Measurements from ENCODE around the gene LMCD1.

The LMCD1 gene

DNA sequence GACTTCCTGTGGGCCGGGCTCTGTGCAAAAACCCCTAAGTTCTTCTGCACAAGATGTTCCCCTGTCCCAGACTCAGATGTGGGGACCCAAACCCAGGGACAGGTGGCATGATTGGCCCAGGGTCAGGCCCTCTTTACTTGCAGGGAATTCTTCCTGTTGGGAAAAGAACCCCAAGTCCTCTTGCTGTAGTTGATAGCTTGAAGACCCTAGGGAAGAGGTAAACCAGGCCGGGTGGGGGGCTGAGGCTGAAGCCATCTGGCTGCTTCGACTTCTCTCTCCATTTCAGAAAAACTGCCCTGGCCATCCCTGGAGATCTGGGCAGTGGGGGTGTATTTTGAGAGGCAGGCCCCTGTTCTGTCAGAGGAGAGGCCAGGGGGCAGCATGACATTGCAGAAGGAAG lies 119.5 kb downstream of the LMCD1 start:
- Histone ChIP-seq H3K36me3 (ENCODE audit: control insufficient read depth, low read depth, low read length) (no peaks in the 10 kb centered on the region), H3K4me3 (ENCODE audit: low read length) (no peak overlapping the region), H3K27ac (ENCODE audit: low read length) (no peak overlapping the region), H3K9me3 (ENCODE audit: control insufficient read depth, low read depth, low read length) (no peaks in the 10 kb centered on the region), H3K4me1 (ENCODE audit: control insufficient read depth, low read depth, low read length) (no peaks in the 10 kb centered on the region), H3K27me3 (ENCODE audit: control insufficient read depth, insufficient read depth, low read length) (no peaks in the 10 kb centered on the region), H3K9ac (ENCODE audit: low read length) (no peak overlapping the region)

DNA sequence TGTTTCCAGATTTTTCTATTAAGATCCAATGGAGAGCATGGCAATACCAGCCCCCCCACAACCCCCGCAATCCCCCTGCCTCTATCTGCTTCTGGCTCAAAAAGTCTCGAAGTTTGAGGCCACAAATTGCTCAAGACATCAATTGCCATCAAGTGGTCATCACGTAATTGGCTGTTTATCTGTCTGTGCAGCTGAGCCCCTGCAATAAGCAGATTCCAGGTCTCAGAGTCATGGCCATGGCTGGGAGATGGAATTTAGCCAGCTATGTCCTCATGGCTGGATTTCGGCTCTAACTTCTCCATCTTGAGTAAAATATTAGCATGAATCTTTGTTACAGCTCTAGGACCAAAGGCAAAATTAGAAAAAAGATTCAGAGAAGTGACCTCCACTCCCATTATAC lies 120.2 kb downstream of the LMCD1 start:
- no peak overlapping the region for H3K4me3 ChIP-seq (ENCODE audit: low read length)
- no peak overlapping the region for H3K27ac ChIP-seq (ENCODE audit: low read length)
- no peaks in the 10 kb centered on the region for H3K9me3 ChIP-seq (ENCODE audit: control insufficient read depth, low read depth, low read length)

DNA sequence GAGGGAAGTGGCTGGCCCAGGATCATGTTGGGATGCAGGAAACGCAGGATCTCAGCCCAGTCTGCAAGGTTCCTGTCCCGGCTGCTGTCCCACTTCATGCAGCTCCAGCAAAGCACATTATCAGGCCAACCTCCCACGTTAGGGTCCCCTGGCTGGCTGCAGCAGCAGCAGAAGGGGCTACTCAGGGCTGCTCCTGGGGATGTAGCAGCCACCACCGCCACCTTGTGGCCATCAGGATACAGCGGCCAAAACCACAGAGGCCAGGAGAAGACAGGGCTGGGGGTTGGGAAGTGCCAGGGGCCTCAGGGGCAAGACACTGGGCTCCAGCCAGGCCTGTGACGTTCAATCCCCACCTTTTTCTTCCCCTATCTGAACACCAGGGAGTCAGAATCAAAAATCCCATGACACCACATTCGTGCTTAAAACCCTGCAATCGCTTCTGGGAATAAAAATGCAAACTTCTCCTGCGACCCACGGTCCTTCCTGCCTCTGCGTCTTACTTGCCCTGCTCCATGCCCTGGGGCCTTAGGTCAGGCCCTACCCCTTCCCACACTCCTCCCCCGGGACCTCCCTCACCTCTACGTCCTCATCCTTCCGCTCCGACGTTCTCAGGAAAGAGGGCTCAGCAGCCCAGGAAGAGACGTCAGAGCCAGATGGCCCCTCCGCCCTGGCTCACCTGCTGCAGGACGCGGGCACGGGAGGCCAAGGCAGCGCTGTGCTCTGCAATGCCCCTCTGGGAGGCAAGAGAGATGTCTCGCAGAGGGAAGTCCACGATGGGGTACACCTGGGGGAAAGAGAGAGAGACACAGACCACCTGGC lies 121.5 kb downstream of the LMCD1 start:
- Histone ChIP-seq H3K4me1 (ENCODE audit: control insufficient read depth, low read depth, low read length) (no peaks in the 10 kb centered on the region), H3K27me3 (ENCODE audit: control insufficient read depth, insufficient read depth, low read length) (no peaks in the 10 kb centered on the region), H3K27ac (ENCODE audit: low read length) (no peak overlapping the region), H3K9ac (ENCODE audit: low read length) (no peak overlapping the region), H3K36me3 (ENCODE audit: control insufficient read depth, low read depth, low read length) (no peaks in the 10 kb centered on the region), H3K4me3 (ENCODE audit: low read length) (no peak overlapping the region), H3K9me3 (ENCODE audit: control insufficient read depth, low read depth, low read length) (no peaks in the 10 kb centered on the region)

More for the DNA sequence above, 120.2 kb downstream of the LMCD1 start:
- no peak overlapping the region for H3K9ac ChIP-seq (ENCODE audit: low read length)
- no peaks in the 10 kb centered on the region for H3K27me3 ChIP-seq (ENCODE audit: control insufficient read depth, insufficient read depth, low read length)
- no peaks in the 10 kb centered on the region for H3K36me3 ChIP-seq (ENCODE audit: control insufficient read depth, low read depth, low read length)
- no peaks in the 10 kb centered on the region for H3K4me1 ChIP-seq (ENCODE audit: control insufficient read depth, low read depth, low read length)

DNA sequence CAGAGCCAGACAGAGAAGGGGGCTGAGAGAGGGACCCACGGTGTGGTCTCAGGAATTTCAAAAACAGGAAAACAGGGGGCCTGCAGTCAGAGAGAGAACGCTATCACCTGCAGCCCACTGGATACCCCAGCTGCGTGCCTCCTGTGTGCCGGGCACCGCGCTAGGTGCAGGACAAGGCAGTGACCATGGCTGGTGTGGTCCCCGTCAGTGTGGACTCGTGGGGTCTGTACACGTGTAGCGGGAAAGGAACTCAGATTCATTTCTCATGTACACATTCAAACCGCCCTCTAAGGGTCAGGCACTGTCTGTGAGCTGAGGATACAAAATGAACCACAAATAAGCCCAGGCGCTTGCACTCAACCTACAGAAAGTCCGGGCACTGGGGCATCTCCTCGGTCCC lies 122.1 kb downstream of the LMCD1 start:
- no peaks in the 10 kb centered on the region for H3K27me3 ChIP-seq (ENCODE audit: control insufficient read depth, insufficient read depth, low read length)
- H3K27ac ChIP-seq (ENCODE audit: low read length) = no peak overlapping the region
- no peaks in the 10 kb centered on the region for H3K9me3 ChIP-seq (ENCODE audit: control insufficient read depth, low read depth, low read length)
- H3K4me1 ChIP-seq (ENCODE audit: control insufficient read depth, low read depth, low read length) = no peaks in the 10 kb centered on the region
- H3K4me3 ChIP-seq (ENCODE audit: low read length) = no peak overlapping the region
- H3K9ac ChIP-seq (ENCODE audit: low read length) = no peak overlapping the region
- no peaks in the 10 kb centered on the region for H3K36me3 ChIP-seq (ENCODE audit: control insufficient read depth, low read depth, low read length)

Data from iPS-18a (cell line).